ENCODE results near the gene CCDC71. TPM values are rescaled to one million over a fixed set of nuclear protein-coding genes. Genes with fewer than 3 reads are reported as not detected.

The CCDC71 gene
- total RNA-seq, 1 donor from 2014 or later, result 27.4 TPM

GRCh38 chr3:49124991-49125670, 41.0 kb downstream of the CCDC71 start:
- Mint-ChIP-seq H3K4me3 (no peak overlapping the region), H3K27ac (peak overlapping the region; percentile 21), H3K4me1 (ENCODE audit: unreplicated experiment) (no peaks in the 10 kb centered on the region), H3K27me3 (no peaks in the 10 kb centered on the region), H3K36me3 (no peaks in the 10 kb centered on the region), H3K9me3 (no peaks in the 10 kb centered on the region)
- no peak for DNase-seq (ENCODE audit: extremely low spot score, unreplicated experiment)
- TF ChIP-seq, protein P1, sequence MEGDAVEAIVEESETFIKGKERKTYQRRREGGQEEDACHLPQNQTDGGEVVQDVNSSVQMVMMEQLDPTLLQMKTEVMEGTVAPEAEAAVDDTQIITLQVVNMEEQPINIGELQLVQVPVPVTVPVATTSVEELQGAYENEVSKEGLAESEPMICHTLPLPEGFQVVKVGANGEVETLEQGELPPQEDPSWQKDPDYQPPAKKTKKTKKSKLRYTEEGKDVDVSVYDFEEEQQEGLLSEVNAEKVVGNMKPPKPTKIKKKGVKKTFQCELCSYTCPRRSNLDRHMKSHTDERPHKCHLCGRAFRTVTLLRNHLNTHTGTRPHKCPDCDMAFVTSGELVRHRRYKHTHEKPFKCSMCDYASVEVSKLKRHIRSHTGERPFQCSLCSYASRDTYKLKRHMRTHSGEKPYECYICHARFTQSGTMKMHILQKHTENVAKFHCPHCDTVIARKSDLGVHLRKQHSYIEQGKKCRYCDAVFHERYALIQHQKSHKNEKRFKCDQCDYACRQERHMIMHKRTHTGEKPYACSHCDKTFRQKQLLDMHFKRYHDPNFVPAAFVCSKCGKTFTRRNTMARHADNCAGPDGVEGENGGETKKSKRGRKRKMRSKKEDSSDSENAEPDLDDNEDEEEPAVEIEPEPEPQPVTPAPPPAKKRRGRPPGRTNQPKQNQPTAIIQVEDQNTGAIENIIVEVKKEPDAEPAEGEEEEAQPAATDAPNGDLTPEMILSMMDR (conservative IDR thresholded peaks at IDR 0.05), result no peak

GRCh38 chr3:49124203-49124602, 41.9 kb downstream of the CCDC71 start:
- DNase-seq (ENCODE audit: extremely low spot score, unreplicated experiment), result no peak
- H3K4me1 Mint-ChIP-seq (ENCODE audit: unreplicated experiment), result peaks cover 3% of the 10 kb centered on the region
- H3K36me3 Mint-ChIP-seq, result no peaks in the 10 kb centered on the region
- H3K27me3 Mint-ChIP-seq, result no peaks in the 10 kb centered on the region
- TF ChIP-seq, protein P1 (conservative IDR thresholded peaks at IDR 0.05), result no peak
- H3K9me3 Mint-ChIP-seq, result no peaks in the 10 kb centered on the region
- no peak overlapping the region for H3K27ac Mint-ChIP-seq
- H3K4me3 Mint-ChIP-seq, result no peak overlapping the region

- no peak for DNase-seq (ENCODE audit: extremely low spot score, unreplicated experiment)
- Mint-ChIP-seq H3K36me3 (no peaks in the 10 kb centered on the region), H3K4me3 (no peak overlapping the region), H3K27me3 (no peaks in the 10 kb centered on the region), H3K27ac (no peak overlapping the region), H3K9me3 (no peaks in the 10 kb centered on the region), H3K4me1 (ENCODE audit: unreplicated experiment) (peaks cover 3% of the 10 kb centered on the region)
- TF ChIP-seq, protein P1 (conservative IDR thresholded peaks at IDR 0.05), result no peak
Observed at GRCh38 chr3:49123687-49124086, 42.4 kb downstream of the CCDC71 start.

DNA sequence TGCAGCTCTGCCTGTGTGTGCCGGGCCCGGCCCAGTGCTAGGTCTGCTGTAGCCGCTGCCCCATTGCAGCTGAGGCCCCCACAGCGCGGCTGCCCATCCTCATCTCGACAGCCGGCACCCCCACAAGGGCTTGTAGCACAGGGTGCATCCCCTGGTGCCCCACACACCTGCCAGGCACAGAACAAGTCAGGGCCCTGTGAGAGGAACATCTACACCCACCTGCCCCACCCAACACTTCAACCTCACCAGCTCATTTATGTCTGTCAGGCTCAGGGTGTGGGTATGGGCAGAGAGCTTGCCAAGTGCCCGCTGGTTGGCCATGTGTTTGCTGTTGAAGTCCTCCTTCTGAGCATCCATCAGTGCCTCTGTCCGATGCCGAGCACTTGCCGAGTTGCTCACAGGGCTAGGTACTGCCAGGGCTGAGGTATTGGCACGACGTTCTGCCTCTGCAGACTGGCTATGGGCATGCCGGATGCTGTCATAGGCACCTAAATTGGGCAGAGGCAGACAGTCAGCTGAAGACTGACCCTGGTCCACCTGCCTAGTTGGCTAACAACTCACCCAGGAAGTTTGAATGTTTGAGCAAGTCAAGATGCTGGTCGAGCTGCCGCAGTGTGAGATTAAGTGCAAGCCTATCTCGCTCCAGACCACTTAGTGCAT, 43.1 kb downstream of the CCDC71 start:
- DNase-seq (ENCODE audit: extremely low spot score, unreplicated experiment), result no peak
- peaks cover 3% of the 10 kb centered on the region for H3K4me1 Mint-ChIP-seq (ENCODE audit: unreplicated experiment)
- no peaks in the 10 kb centered on the region for H3K9me3 Mint-ChIP-seq

DNA sequence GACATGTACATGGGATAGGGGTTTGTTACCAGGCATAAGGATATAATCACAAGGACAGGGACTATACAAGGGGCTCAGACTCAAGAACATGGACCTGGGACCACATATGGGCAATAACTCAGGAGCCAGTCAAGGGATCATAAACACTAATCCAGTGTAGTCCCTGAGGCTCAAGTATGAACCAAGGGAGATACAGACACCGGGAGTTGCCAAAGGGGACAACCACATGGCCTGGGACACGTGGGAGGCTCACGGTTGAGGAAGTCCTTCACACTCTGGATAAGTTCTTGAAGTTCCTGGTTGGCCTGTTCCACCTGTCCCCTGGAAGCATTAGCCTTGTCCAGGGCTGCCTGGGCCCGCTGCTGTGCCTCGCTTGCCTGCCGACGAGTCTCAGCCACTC, 43.7 kb downstream of the CCDC71 start:
- TF ChIP-seq, protein P1 (conservative IDR thresholded peaks at IDR 0.05), result no peak
- Mint-ChIP-seq H3K4me1 (ENCODE audit: unreplicated experiment) (peaks cover 3% of the 10 kb centered on the region), H3K27me3 (no peaks in the 10 kb centered on the region), H3K36me3 (no peaks in the 10 kb centered on the region), H3K4me3 (peak overlapping the region; percentile 61), H3K9me3 (no peaks in the 10 kb centered on the region), H3K27ac (peak overlapping the region; percentile 81)
- no peak for DNase-seq (ENCODE audit: extremely low spot score, unreplicated experiment)

More for the DNA sequence above, 43.1 kb downstream of the CCDC71 start:
- TF ChIP-seq, protein P1 (conservative IDR thresholded peaks at IDR 0.05), result no peak
- Mint-ChIP-seq H3K27ac (no peak overlapping the region), H3K4me3 (no peak overlapping the region), H3K36me3 (no peaks in the 10 kb centered on the region), H3K27me3 (no peaks in the 10 kb centered on the region)

Measured in type B pancreatic cell (in vitro differentiated cells).